HCT116 (cell line): ENCODE measurements around the gene BBX. TPM values are rescaled to one million over a fixed set of nuclear protein-coding genes. Genes with fewer than 3 reads are reported as not detected.

Experiments
- ATAC-seq: fragments of 200-7000 bp; cut with Tn5 transposase; 2 replicates; pipeline ENCODE4 v1.9.1; 2020; ENCODE audit warnings: mild to moderate bottlenecking, moderate library complexity
- BruUV-seq: library from RNA; stranded (reverse); fragments of 400-500 nt; replicated peaks from 2 replicates; lab custom pipeline; 2021; lab: Mats Ljungman, UMichigan
- CTCF ChIA-PET: fragments of 300-600 bp; sonication (Branson Sonifier 250); formaldehyde crosslinking; loops from one replicate; lab custom pipeline; 2021; ENCODE audit warnings: antibody characterized with exemption; lab: Charles Lee
- POLR2A ChIA-PET: fragments of 300-600, 350-600 bp; sonication (Branson Sonifier 250); formaldehyde crosslinking; loops from one replicate; lab custom pipeline; 2021; ENCODE audit warnings: antibody characterized with exemption; lab: Charles Lee
- RAD21 ChIA-PET, 2 experiments: fragments of 300-600 bp; sonication (Branson Sonifier 250); formaldehyde crosslinking; loops; one replicate each; lab custom pipeline; 2023; ENCODE audit warnings: low total read pairs in 2 of 2; ENCODE audit not compliant: uncharacterized antibody in 2 of 2, unreplicated experiment in 2 of 2, low non-redundant PET in 1 of 2; lab: Charles Lee
- DNase-seq: peaks from one replicate; pipeline ENCODE4 v3.0.0-alpha.2; 2010; ENCODE audit warnings: low read depth, low spot score
- H2AFZ ChIP-seq: fragments of 200-600 bp; shearing (Covaris generic), sonication (generic); 2 replicates; pipeline ENCODE4 v1.6.1; 2017; ENCODE audit warnings: low read depth, mixed run types, mixed read lengths, antibody characterized with exemption, low read length; ENCODE audit not compliant: poor library complexity, severe bottlenecking
- H3K27ac ChIP-seq: 2 replicates; pipeline ENCODE4 v1.5.1; 2012; ENCODE audit warnings: low read depth, low read length
- H3K27me3 ChIP-seq: fragments of 200-600 bp; sonication (generic); 2 replicates; pipeline ENCODE4 v1.6.1; 2016; ENCODE audit warnings: mixed run types, low read length, mixed read lengths; ENCODE audit not compliant: insufficient read depth
- H3K36me3 ChIP-seq, 2 experiments: fragments of 200-500 bp in 1 of 2; fragments of 200-600 bp in 1 of 2; sonication (Bioruptor generic) in 1 of 2; sonication (generic) in 1 of 2; 2 replicates each; pipeline versions ENCODE4 v1.5.1 to v1.6.1; 2014 to 2016; ENCODE audit warnings: low read length in 2 of 2, inconsistent platforms in 1 of 2, mixed read lengths in 1 of 2, mixed run types in 1 of 2; ENCODE audit not compliant: insufficient read depth in 2 of 2, control insufficient read depth in 1 of 2
- H3K4me1 ChIP-seq, 2 experiments: fragments of 200-600 bp in 1 of 2; sonication (generic) in 1 of 2; 2 replicates each; pipeline versions ENCODE4 v1.5.1 to v1.6.1; 2012 to 2017; ENCODE audit warnings: low read length in 2 of 2, inconsistent platforms in 1 of 2, mild to moderate bottlenecking in 1 of 2, mixed read lengths in 1 of 2, mixed run types in 1 of 2, moderate library complexity in 1 of 2; ENCODE audit not compliant: insufficient read depth in 2 of 2, control insufficient read depth in 1 of 2
- H3K4me2 ChIP-seq: fragments of 200-600 bp; sonication (generic); 2 replicates; pipeline ENCODE4 v1.6.1; 2017; ENCODE audit warnings: mixed run types, low read length, mixed read lengths
- H3K4me3 ChIP-seq, 2 experiments: fragments of 200-600 bp in 1 of 2; sonication (generic) in 1 of 2; replicated peaks in 1 of 2; 2 replicates each; pipeline ENCODE4 v1.5.1; 2011 to 2016; ENCODE audit warnings: low read length in 2 of 2, control low read depth in 1 of 2, low read depth in 1 of 2, mild to moderate bottlenecking in 1 of 2, mixed read lengths in 1 of 2, mixed run types in 1 of 2
- H3K79me2 ChIP-seq: fragments of 200-600 bp; sonication (generic); 2 replicates; pipeline ENCODE4 v1.6.1; 2017; ENCODE audit warnings: mild to moderate bottlenecking, mixed run types, low read length, moderate library complexity, mixed read lengths; ENCODE audit not compliant: insufficient read depth
- H3K9ac ChIP-seq: fragments of 200-600 bp; sonication (generic); 2 replicates; pipeline ENCODE4 v1.6.1; 2016; ENCODE audit warnings: low read length, mixed read lengths
- H3K9me2 ChIP-seq: fragments of 200-600 bp; sonication (generic), shearing (Covaris generic); 2 replicates; pipeline ENCODE4 v1.6.1; 2017; ENCODE audit warnings: mixed run types, mild to moderate bottlenecking, moderate library complexity; ENCODE audit not compliant: insufficient read depth
- H3K9me3 ChIP-seq, 2 experiments: fragments of 200-500 bp in 1 of 2; fragments of 200-600 bp in 1 of 2; sonication (Bioruptor generic) in 1 of 2; sonication (generic) in 1 of 2; 2 replicates each; pipeline ENCODE4 v1.6.1; 2014 to 2017; ENCODE audit warnings: low read length in 2 of 2, mixed read lengths in 2 of 2, inconsistent platforms in 1 of 2, low read depth in 1 of 2, mild to moderate bottlenecking in 1 of 2, mixed run types in 1 of 2, moderate library complexity in 1 of 2; ENCODE audit not compliant: control insufficient read depth in 1 of 2, insufficient read depth in 1 of 2
- H4K20me1 ChIP-seq: fragments of 200-600 bp; sonication (generic), shearing (Covaris generic); 2 replicates; pipeline ENCODE4 v1.6.1; 2017; ENCODE audit warnings: mixed run types, mild to moderate bottlenecking, moderate library complexity; ENCODE audit not compliant: insufficient read depth
- CBX3 ChIP-seq: IDR thresholded peaks from 2 replicates; pipeline ENCODE4 v1.6.1; 2012; ENCODE audit warnings: low read depth
- CEBPB ChIP-seq: IDR thresholded peaks from 2 replicates; pipeline ENCODE4 v1.6.1; 2012; ENCODE audit warnings: low read depth
- CTCF ChIP-seq, 3 experiments: fragments of 200-600 bp in 1 of 3; sonication (generic) in 1 of 3; IDR thresholded peaks in 2 of 3; conservative IDR thresholded peaks in 1 of 3; 2 replicates each; pipeline ENCODE4 v1.5.1; 2012 to 2017; ENCODE audit warnings: low read depth in 2 of 3, low read length in 2 of 3, antibody characterized with exemption in 1 of 3, borderline replicate concordance in 1 of 3, control low read depth in 1 of 3, mild to moderate bottlenecking in 1 of 3, mixed read lengths in 1 of 3, mixed run types in 1 of 3, moderate library complexity in 1 of 3; ENCODE audit not compliant: insufficient read depth in 1 of 3
- EGR1 ChIP-seq: IDR thresholded peaks from 2 replicates; pipeline ENCODE4 v1.6.1; 2012; ENCODE audit warnings: low read depth
- ELF1 ChIP-seq: IDR thresholded peaks from 2 replicates; pipeline ENCODE4 v1.6.1; 2012; ENCODE audit warnings: low read depth, borderline replicate concordance
- JUND ChIP-seq: IDR thresholded peaks from 2 replicates; pipeline ENCODE4 v1.6.1; 2012
- POLR2AphosphoS5 ChIP-seq: IDR thresholded peaks from 2 replicates; pipeline ENCODE4 v1.6.1; 2011; ENCODE audit warnings: mild to moderate bottlenecking, low read depth, low read length, moderate library complexity
- REST ChIP-seq: IDR thresholded peaks from 2 replicates; pipeline ENCODE4 v1.6.1; 2012; ENCODE audit warnings: low read depth
- SIN3A ChIP-seq: IDR thresholded peaks from 2 replicates; pipeline ENCODE4 v1.6.1; 2012; ENCODE audit warnings: low read depth
- SP1 ChIP-seq: IDR thresholded peaks from 2 replicates; pipeline ENCODE4 v1.6.1; 2012; ENCODE audit warnings: low read depth
- SRF ChIP-seq: IDR thresholded peaks from 2 replicates; pipeline ENCODE4 v1.6.1; 2012; ENCODE audit warnings: low read depth
- YY1 ChIP-seq: IDR thresholded peaks from 2 replicates; pipeline ENCODE4 v1.6.1; 2011; ENCODE audit warnings: low read length, low read depth, moderate library complexity, mild to moderate bottlenecking; ENCODE audit not compliant: insufficient replicate concordance; ENCODE audit errors: extremely low read depth
- ZBTB33 ChIP-seq: IDR thresholded peaks from 2 replicates; pipeline ENCODE4 v1.6.1; 2011; ENCODE audit warnings: mild to moderate bottlenecking, low read length, moderate library complexity; ENCODE audit not compliant: insufficient replicate concordance; ENCODE audit errors: extremely low read depth
- ZNF274 ChIP-seq: fragments of 200-500 bp; sonication (Bioruptor generic); IDR thresholded peaks from 2 replicates; pipeline ENCODE4 v1.6.1; 2014; ENCODE audit warnings: mild to moderate bottlenecking, low read depth, low read length, inconsistent platforms
- intact Hi-C: fragments of 100-400 bp; cut with micrococcal nuclease; formaldehyde crosslinking; loops from 2 replicates; pipeline ENCODE4 v1.10.0; 2022
- total RNA-seq: library from RNA; stranded (reverse); gene quantifications from one replicate; pipeline ENCODE4 v1.2.1, GENCODE V29; 2021; ENCODE audit not compliant: unreplicated experiment

Gene BBX
- total RNA-seq, 1 experiment from 2014 or later: 55.6 TPM

GRCh38 chr3:107761391-107761790 is 238.6 kb downstream of the BBX start:
- Histone ChIP-seq H3K9me2 (no peaks in the 10 kb centered on the region), H3K9ac (no peak overlapping the region), H3K9me3 (no peaks in the 10 kb centered on the region), H3K4me1 (no peaks in the 10 kb centered on the region), H3K27me3 (no peaks in the 10 kb centered on the region), H4K20me1 (no peaks in the 10 kb centered on the region), H3K27ac (no peak overlapping the region), H3K79me2 (no peaks in the 10 kb centered on the region), H3K4me3 (no peak overlapping the region), H3K36me3 (no peaks in the 10 kb centered on the region), H2AFZ (no peak overlapping the region), H3K4me2 (no peak overlapping the region)
- ChIA-PET POLR2A (no interaction called here), CTCF (no interaction called here), RAD21 (no interaction called here)
- no peak for DNase-seq
- TF ChIP-seq EGR1: no peak
- TF ChIP-seq YY1: no peak
- TF ChIP-seq CBX3: no peak
- TF ChIP-seq CEBPB: no peak
- TF ChIP-seq SIN3A: no peak
- intact Hi-C loops: no loop called here
- no peak for ATAC-seq
- no TSS peak for BruUV-seq

- H3K27me3 ChIP-seq: no peaks in the 10 kb centered on the region
- no peaks in the 10 kb centered on the region for H3K9me3 ChIP-seq
- CTCF ChIA-PET: no interaction called here
- no peaks in the 10 kb centered on the region for H3K9me2 ChIP-seq
- ATAC-seq: no peak
- intact Hi-C loops: no loop called here
- H3K79me2 ChIP-seq: no peaks in the 10 kb centered on the region
- RAD21 ChIA-PET: no interaction called here
- no peaks in the 10 kb centered on the region for H3K36me3 ChIP-seq
- no TSS peak for BruUV-seq
- no peak overlapping the region for H3K4me2 ChIP-seq
- H3K4me3 ChIP-seq: no peak overlapping the region
- no peak overlapping the region for H2AFZ ChIP-seq
- H3K4me1 ChIP-seq: no peaks in the 10 kb centered on the region
- no peak for DNase-seq
- H4K20me1 ChIP-seq: no peaks in the 10 kb centered on the region
- no peak overlapping the region for H3K27ac ChIP-seq
- POLR2A ChIA-PET: no interaction called here
- no peak overlapping the region for H3K9ac ChIP-seq
- no peak for TF ChIP-seq SIN3A
- no peak for TF ChIP-seq POLR2AphosphoS5
- no peak for TF ChIP-seq REST
- no peak for TF ChIP-seq JUND
- no peak for TF ChIP-seq SRF
- no peak for TF ChIP-seq CEBPB
- no peak for TF ChIP-seq CTCF (IDR thresholded peaks at IDR 0.05 in 2 of 3, conservative IDR thresholded peaks at IDR 0.05 in 1 of 3; ENCODE audit: borderline replicate concordance in 1 of 3, insufficient read depth in 1 of 3, low read depth in 2 of 3, low read length in 2 of 3)
- TF ChIP-seq SP1: no peak
- no peak for TF ChIP-seq ZBTB33
- no peak for TF ChIP-seq ELF1
- no peak for TF ChIP-seq ZNF274
These were observed 242.8 kb downstream of the BBX start for GRCh38 chr3:107765524-107765923.
